Measurements from ENCODE around the gene ARHGEF16.

- TF ChIP-seq, protein P1, sequence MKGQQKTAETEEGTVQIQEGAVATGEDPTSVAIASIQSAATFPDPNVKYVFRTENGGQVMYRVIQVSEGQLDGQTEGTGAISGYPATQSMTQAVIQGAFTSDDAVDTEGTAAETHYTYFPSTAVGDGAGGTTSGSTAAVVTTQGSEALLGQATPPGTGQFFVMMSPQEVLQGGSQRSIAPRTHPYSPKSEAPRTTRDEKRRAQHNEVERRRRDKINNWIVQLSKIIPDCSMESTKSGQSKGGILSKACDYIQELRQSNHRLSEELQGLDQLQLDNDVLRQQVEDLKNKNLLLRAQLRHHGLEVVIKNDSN (IDR thresholded peaks at IDR 0.05), result no peak
- no peak for TF ChIP-seq CEBPB (IDR thresholded peaks at IDR 0.05)
These were observed 31.1 kb upstream of the ARHGEF16 start for GRCh38 chr1:3423245-3423829.

All from Ishikawa (cell line).